ENCODE results near the gene KRT85.
"Not testable (repeated sequence)": the region's sequence is repeated elsewhere in the genome, so short reads cannot be mapped to it uniquely, and the experiment has no call there.

The KRT85 gene

DNA sequence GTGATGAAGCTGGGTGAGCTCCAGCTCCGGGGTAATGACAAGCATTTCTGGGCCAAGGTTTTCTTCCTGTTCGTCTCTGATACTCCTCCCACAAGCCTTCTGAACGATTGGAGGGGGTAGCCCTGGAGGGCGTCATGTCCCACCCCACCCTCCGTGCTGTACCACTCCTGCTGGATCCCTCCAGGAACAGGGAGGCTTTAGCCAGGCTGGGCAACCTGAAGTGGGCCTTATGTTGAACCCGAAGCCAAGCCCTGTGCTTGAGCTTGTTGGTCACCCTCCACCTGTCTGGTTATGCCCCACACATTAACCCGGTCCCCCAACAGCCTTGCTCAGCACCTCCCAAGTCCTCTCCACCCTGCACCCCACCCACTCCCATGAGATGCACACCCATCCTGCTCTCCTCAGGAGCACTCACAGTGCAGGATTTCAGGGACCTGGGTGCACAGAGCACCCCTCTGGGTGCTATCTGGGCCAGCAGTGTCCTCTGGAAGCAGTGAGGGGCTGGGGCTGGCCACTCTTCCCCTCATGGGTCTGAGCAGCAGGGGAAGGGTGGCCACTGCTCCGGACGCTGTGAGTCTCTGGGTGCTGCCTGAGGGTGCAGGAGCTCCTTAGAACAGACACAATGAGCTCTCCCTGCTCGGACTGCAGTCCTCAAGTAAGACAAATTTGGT, 39.3 kb downstream of the KRT85 start:
- DNase-seq (ENCODE audit: low read depth in 1 of 2, low spot score in 1 of 2), result no peak

DNA sequence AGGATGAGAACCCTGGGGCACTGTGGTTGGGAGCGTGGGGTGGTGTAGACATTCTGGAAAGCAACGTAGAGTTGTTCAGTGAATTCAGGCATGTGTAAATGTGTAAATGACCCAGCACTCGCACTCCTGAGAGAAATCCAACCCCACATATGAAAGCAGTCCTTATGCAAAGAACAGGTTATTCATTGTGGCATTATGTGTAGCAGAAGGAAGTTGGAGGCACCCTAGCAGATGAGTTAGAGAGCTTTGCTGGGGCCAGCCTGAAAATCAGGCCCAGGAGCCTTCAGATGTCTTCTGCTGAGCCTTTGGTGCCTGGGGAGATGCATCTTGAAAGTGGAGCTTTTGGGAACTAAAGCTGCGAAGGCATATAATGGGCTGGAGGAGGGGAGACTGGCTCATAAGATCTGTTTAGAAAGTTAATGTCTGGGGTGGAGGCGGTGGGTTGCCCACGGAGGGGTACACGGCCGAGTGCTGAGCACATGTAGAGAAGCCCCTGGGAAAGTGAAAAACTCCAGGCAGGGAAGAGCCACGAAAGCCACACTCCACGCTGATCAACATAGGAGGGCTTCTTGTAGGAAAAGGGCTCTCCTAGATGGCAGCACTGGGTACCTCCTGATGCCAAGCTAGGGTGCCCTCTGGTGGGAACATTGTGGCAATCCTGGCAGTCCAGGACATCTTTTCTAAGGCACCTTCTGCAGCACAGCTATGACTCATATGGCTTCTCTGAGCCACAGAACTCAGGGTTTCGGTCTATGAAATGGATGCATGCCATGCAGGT, 40.0 kb downstream of the KRT85 start:
- peak; percentile 49 to 65 for DNase-seq (ENCODE audit: low read depth in 1 of 2, low spot score in 1 of 2)

DNA sequence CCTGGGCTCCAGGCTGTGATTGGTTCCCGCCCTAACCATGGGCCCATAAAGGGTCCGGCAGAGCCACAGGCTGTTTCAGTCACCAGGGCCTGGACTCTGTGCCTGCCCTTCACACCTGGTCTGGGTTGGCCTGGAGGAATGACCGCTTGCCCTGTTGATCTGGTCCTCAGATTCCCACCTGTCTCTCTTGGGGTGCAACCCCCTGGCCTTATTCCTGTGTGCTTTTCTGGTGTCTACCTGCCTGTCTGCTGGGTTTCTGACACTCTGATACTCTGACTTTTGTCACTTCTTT, 43.2 kb downstream of the KRT85 start:
- no peak for DNase-seq (ENCODE audit: low read depth in 1 of 2, low spot score in 1 of 2)

- DNase-seq (ENCODE audit: low read depth in 1 of 2, low spot score in 1 of 2), result no peak
Measured at GRCh38 chr12:52323416-52324152, 43.7 kb downstream of the KRT85 start.

- no peak for DNase-seq (ENCODE audit: low read depth in 1 of 2, low spot score in 1 of 2)
Measured at GRCh38 chr12:52323001-52323400, 44.3 kb downstream of the KRT85 start.

- DNase-seq (ENCODE audit: low read depth in 1 of 2, low spot score in 1 of 2), result no peak
Measured at GRCh38 chr12:52322069-52322468, 45.2 kb downstream of the KRT85 start.

DNA sequence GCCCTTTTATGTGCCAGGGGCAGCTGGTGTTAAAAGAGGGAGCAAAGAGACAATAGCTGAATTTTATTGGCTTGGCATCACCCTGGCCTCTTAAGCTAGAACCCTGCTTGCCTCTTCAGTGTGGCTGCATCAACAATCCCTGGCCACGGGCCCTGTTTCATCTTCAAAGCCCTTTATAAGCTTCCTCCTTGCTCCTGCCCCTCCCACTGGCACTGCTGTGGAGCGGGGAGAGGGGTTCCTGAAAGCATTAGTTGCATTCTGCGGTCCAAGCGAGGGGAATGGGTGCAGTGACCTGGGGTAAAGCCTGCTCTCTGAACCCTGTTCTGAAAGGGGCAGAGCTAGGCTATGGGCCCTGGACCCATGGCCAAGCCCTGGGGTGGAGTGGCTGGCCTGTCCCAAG, 45.9 kb downstream of the KRT85 start:
- DNase-seq (ENCODE audit: low read depth in 1 of 2, low spot score in 1 of 2), result no peak

GRCh38 chr12:52320784-52321400, 46.4 kb downstream of the KRT85 start, which contains the start of gene KRT83:
TSS of gene KRT83 (minus strand) at chr12:52321398. CDS start at chr12:52321335, 63 bp downstream.
- no peak for DNase-seq (ENCODE audit: low read depth in 1 of 2, low spot score in 1 of 2)

DNA sequence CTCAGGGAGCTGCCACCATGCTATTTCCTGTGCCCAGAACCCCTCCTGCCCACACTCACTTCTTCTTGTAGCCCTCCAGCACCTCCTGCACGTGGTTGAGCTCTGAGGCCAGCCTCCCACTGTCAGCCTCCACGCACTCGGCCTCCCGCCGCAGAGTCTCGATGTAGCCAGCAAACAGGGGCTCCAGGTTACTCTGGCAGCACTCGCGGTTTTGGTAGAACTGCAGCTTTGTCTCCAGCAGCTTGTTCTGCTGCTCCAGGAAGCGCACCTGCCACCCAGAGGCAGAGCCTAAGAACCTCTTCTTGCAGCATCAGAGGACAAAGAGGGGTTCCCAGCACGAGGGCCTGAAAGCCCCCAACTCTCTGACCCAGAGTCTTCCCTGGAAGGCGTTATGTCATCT, 48.2 kb downstream of the KRT85 start:
- DNase-seq (ENCODE audit: low read depth in 1 of 2, low spot score in 1 of 2), result no peak

- no peak for DNase-seq (ENCODE audit: low read depth in 1 of 2, low spot score in 1 of 2)
Measured at GRCh38 chr12:52318241-52318990, 48.9 kb downstream of the KRT85 start.

- no peak for DNase-seq (ENCODE audit: low read depth in 1 of 2, low spot score in 1 of 2)
Measured at GRCh38 chr12:52317468-52318052, 49.7 kb downstream of the KRT85 start.

GRCh38 chr12:52316701-52317100, 50.6 kb downstream of the KRT85 start:
- DNase-seq (ENCODE audit: low read depth in 1 of 2, low spot score in 1 of 2), result no peak

GRCh38 chr12:52316290-52316689, 51.0 kb downstream of the KRT85 start:
- DNase-seq (ENCODE audit: low read depth in 1 of 2, low spot score in 1 of 2), result no peak

- DNase-seq (ENCODE audit: low read depth in 1 of 2, low spot score in 1 of 2), result not testable (repeated sequence)
Measured at GRCh38 chr12:52315721-52316120, 51.6 kb downstream of the KRT85 start.

DNA sequence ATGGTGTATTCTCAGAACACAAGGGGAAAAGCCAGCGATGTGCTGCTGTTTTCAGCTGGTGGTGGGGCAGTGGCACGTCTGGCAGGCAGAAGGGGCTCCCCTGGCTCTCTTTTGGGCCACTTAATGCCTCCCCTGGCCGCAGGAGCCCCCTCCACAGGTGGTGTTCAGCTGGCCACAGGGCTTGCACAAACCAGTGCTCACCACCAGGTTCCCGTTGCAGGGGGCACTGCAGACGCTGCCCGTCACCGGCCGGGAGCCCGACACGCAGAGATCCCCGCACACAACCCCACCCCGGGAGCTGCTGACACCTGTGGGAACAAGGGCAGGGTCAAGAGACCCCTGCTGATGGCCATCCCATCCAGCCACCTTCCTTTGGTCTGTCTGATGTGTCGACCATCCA, 52.8 kb downstream of the KRT85 start:
- no peak for DNase-seq (ENCODE audit: low read depth in 1 of 2, low spot score in 1 of 2)

- DNase-seq (ENCODE audit: low read depth in 1 of 2, low spot score in 1 of 2), result no peak
Measured at GRCh38 chr12:52313926-52314325, 53.4 kb downstream of the KRT85 start.

DNA sequence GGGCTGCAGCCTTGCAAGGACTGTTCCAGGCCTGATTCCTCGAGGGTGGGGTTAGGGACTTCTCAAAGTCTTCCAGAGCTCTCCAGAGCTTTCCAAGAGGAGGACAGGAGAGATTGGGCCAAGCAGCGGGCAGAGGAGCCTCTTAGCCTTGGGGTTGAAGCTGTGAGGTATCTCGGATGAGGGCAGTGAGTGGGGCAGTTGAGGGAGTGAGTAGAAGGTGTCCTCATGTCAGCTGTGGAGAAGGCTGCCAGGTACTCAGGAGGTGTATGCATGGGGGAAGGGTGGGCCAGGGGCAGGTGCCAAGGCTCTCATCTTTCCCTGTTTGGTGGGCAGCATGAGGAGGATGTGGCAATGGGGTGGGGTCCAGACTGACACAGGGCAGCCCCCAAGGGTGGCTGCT, 53.8 kb downstream of the KRT85 start:
- no peak for DNase-seq (ENCODE audit: low read depth in 1 of 2, low spot score in 1 of 2)

DNA sequence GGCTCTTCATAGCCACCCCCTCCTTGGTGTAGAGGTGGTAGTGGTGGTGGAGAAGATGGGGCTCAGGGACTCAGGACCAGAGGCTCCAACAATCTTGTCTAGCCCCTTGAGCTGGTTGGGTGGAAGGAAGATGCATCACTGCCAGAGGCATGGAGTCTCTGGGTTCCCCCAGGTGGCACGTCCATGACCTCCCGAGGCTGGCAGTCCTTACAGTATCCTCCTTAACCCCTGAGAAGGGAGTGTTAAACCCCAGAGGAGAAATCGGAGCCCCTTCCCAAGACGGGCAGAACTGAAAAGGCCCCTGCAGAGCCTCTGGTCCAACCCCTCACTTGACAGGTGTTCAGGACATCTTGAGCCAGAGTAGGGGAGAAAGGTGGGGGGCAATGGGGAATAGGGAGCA, 55.2 kb downstream of the KRT85 start:
- no peak for DNase-seq (ENCODE audit: low read depth in 1 of 2, low spot score in 1 of 2)

DNA sequence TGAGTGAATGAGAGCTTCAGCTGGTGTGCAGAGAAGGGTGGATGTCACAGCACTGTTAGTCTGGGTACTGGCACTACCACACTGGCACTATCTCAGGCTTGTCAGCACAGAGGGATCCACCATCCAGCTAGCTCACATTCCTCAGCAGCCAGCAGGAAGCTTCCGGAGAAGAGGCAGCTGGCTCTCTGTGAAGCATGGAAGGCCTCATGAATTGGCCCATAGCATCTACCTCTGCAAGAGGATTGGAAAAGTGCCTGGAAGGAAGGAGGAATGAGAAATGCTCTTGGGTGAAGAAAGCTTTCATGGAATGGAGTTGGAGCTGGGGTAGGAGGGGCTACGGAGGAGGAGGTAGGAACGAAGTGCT, 56.0 kb downstream of the KRT85 start:
- DNase-seq (ENCODE audit: low read depth in 1 of 2, low spot score in 1 of 2), result no peak

- DNase-seq (ENCODE audit: low read depth in 1 of 2, low spot score in 1 of 2), result no peak
Measured at GRCh38 chr12:52310622-52311284, 56.5 kb downstream of the KRT85 start.
